ENCODE data around the gene KAT2B.
A peak's percentile ranks its signal among the peaks of the same experiment; 100 is the strongest.

The KAT2B gene

DNA sequence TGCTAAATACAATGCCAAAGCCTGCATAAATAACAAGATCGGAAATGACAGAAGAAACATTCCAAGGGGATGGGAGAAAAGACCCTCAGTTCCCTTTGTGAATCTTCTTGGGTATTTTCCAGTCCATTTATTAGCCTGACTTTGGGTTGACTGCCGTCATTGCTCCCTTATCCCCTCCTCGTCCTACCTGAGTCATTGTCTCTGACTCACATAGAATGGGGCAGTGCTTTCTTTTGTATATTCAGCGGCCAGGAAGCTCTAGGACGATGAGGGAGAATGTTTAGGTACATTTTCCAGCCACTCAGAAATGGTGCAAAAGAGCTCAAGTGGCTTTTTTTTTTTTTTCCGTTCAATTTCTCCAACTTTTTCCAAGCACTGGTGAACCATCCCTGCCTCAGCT lies 71.6 kb downstream of the KAT2B start:
- no peak overlapping the region for H3K4me3 ChIP-seq (replicated peaks; ENCODE audit: low read depth, low read length)
- no peak for DNase-seq (ENCODE audit: extremely low read depth, low read depth)
- TF ChIP-seq CTCF (IDR thresholded peaks at IDR 0.05; ENCODE audit: low read depth, low read length, missing control alignments), result no peak

- no peak for DNase-seq (ENCODE audit: extremely low read depth, low read depth)
- TF ChIP-seq CTCF (IDR thresholded peaks at IDR 0.05; ENCODE audit: low read depth, low read length, missing control alignments), result no peak
- H3K4me3 ChIP-seq (replicated peaks; ENCODE audit: low read depth, low read length), result no peak overlapping the region
These were observed 80.8 kb downstream of the KAT2B start for GRCh38 chr3:20121088-20121487.

GRCh38 chr3:20123131-20123652 lies 82.9 kb downstream of the KAT2B start:
- no peak overlapping the region for H3K4me3 ChIP-seq (replicated peaks; ENCODE audit: low read depth, low read length)
- TF ChIP-seq CTCF (IDR thresholded peaks at IDR 0.05; ENCODE audit: low read depth, low read length, missing control alignments), result no peak
- DNase-seq (ENCODE audit: extremely low read depth, low read depth), result peak; percentile 11

- H3K4me3 ChIP-seq (replicated peaks; ENCODE audit: low read depth, low read length), result no peak overlapping the region
- no peak for TF ChIP-seq CTCF (IDR thresholded peaks at IDR 0.05; ENCODE audit: low read depth, low read length, missing control alignments)
- DNase-seq (ENCODE audit: extremely low read depth, low read depth), result no peak
These were observed 85.0 kb downstream of the KAT2B start for GRCh38 chr3:20125289-20125688.

DNA sequence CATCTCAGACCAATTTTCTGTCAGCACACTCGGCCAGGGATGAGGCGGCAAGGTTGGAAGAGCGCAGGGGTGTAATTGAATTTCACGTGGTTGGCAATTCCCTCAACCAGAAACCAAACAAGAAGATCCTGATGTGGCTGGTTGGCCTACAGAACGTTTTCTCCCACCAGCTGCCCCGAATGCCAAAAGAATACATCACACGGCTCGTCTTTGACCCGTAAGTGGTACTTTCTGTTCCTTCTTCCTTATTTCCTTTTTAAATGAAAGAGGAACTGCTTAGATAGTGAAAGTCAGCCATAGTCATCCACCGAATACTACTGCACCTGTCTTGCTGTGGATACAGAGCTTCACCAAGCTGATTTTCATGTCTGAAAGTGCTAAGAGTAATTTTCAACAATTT lies 85.7 kb downstream of the KAT2B start:
- TF ChIP-seq CTCF (IDR thresholded peaks at IDR 0.05; ENCODE audit: low read depth, low read length, missing control alignments), result no peak
- no peak for DNase-seq (ENCODE audit: extremely low read depth, low read depth)
- no peak overlapping the region for H3K4me3 ChIP-seq (replicated peaks; ENCODE audit: low read depth, low read length)

GRCh38 chr3:20128358-20128757 lies 88.1 kb downstream of the KAT2B start:
- DNase-seq (ENCODE audit: extremely low read depth, low read depth), result no peak
- TF ChIP-seq CTCF (IDR thresholded peaks at IDR 0.05; ENCODE audit: low read depth, low read length, missing control alignments), result no peak
- no peak overlapping the region for H3K4me3 ChIP-seq (replicated peaks; ENCODE audit: low read depth, low read length)

DNA sequence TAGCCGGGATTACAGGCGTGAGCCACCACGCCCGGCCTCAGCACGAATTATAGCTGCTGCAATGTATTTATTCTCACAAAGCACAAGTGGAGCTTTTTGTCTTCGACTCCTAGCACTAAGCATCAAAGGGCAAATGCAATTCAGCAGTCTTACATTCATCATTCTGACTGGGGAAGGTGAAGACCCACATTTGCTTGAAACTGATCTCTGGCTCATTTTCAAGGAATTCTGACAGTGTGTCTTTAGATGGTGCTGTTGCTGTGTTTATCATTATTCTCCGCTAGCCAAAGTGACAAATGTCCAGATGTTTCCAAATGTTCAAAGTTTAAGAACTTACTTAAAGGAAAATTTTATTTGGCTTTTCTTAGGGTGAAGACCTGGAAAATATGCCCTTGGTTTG lies 89.9 kb downstream of the KAT2B start:
- no peak overlapping the region for H3K4me3 ChIP-seq (replicated peaks; ENCODE audit: low read depth, low read length)
- no peak for DNase-seq (ENCODE audit: extremely low read depth, low read depth)
- no peak for TF ChIP-seq CTCF (IDR thresholded peaks at IDR 0.05; ENCODE audit: low read depth, low read length, missing control alignments)

Data from HFF-Myc (cell line).